Fibroblast of skin of left quadriceps (primary cell): ENCODE data around the gene BTBD9.
"Not testable (repeated sequence)": the region's sequence is repeated elsewhere in the genome, so short reads cannot be mapped to it uniquely, and the experiment has no call there.

Experiments
- DNase-seq, 2 experiments: peaks; one replicate each; pipeline ENCODE4 v3.0.0-alpha.2; 2013; ENCODE audit warnings: low read depth in 2 of 2

Gene BTBD9

GRCh38 chr6:38432079-38432478, 207.7 kb downstream of the BTBD9 start:
- no peak for DNase-seq

GRCh38 chr6:38429546-38429945, 210.2 kb downstream of the BTBD9 start:
- no peak for DNase-seq

GRCh38 chr6:38427492-38428210, 212.1 kb downstream of the BTBD9 start:
- DNase-seq: no peak

GRCh38 chr6:38425788-38426488, 213.8 kb downstream of the BTBD9 start:
- DNase-seq: not testable (repeated sequence)

GRCh38 chr6:38423746-38424145, 216.0 kb downstream of the BTBD9 start:
- no peak for DNase-seq

GRCh38 chr6:38420207-38420606, 219.5 kb downstream of the BTBD9 start:
- no peak for DNase-seq

- DNase-seq: no peak
Measured at GRCh38 chr6:38417521-38417920, 222.2 kb downstream of the BTBD9 start.

- DNase-seq: no peak
Measured at GRCh38 chr6:38415231-38416005, 224.3 kb downstream of the BTBD9 start.

GRCh38 chr6:38413102-38413800, 226.5 kb downstream of the BTBD9 start:
- DNase-seq: no peak

GRCh38 chr6:38407192-38407591, 232.5 kb downstream of the BTBD9 start:
- no peak for DNase-seq

- no peak for DNase-seq
Measured at GRCh38 chr6:38406096-38406495, 233.6 kb downstream of the BTBD9 start.

GRCh38 chr6:38404900-38405556, 234.7 kb downstream of the BTBD9 start:
- no peak for DNase-seq

GRCh38 chr6:38404355-38404754, 235.4 kb downstream of the BTBD9 start:
- DNase-seq: no peak

GRCh38 chr6:38403548-38403947, 236.2 kb downstream of the BTBD9 start:
- no peak for DNase-seq

- no peak for DNase-seq
Measured at GRCh38 chr6:38400764-38401163, 239.0 kb downstream of the BTBD9 start.

- DNase-seq: no peak
Measured at GRCh38 chr6:38400101-38400500, 239.6 kb downstream of the BTBD9 start.

GRCh38 chr6:38396209-38396608, 243.5 kb downstream of the BTBD9 start:
- DNase-seq: no peak

GRCh38 chr6:38393986-38394385, 245.7 kb downstream of the BTBD9 start:
- DNase-seq: no peak

- DNase-seq: peak; percentile 54 to 62
Measured at GRCh38 chr6:38391626-38392579, 247.8 kb downstream of the BTBD9 start.

- DNase-seq: no peak
Measured at GRCh38 chr6:38391206-38391605, 248.5 kb downstream of the BTBD9 start.
